HepG2 (cell line): ENCODE measurements around the gene KCND3. TPM values are rescaled to one million over a fixed set of nuclear protein-coding genes. Genes with fewer than 3 reads are reported as not detected.

Experiments
- HNRNPL ChIP-seq: fragments of 200-400 bp; formaldehyde crosslinking; IDR thresholded peaks from 2 replicates; pipeline ENCODE4 v1.6.1; 2017; ENCODE audit warnings: mild to moderate bottlenecking, low read depth, low read length
- MTF2 ChIP-seq: sonication (generic); formaldehyde crosslinking; IDR thresholded peaks from 2 replicates; pipeline ENCODE4 v1.5.0; 2020; ENCODE audit warnings: missing genetic modification reagents, borderline replicate concordance
- NR1H2 ChIP-seq: sonication (generic); formaldehyde crosslinking; IDR thresholded peaks from 2 replicates; pipeline ENCODE4 v1.8.1; 2022; ENCODE audit warnings: low read depth, missing genetic modification reagents, borderline replicate concordance
- SNAPC2 ChIP-seq: sonication (generic); formaldehyde crosslinking; IDR thresholded peaks from 2 replicates; pipeline ENCODE4 v1.8.1; 2022; ENCODE audit warnings: mild to moderate bottlenecking, missing genetic modification reagents
- SRY ChIP-seq: sonication (generic); formaldehyde crosslinking; IDR thresholded peaks from 2 replicates; pipeline ENCODE4 v1.8.0; 2022; ENCODE audit warnings: mild to moderate bottlenecking, missing genetic modification reagents
- ZGPAT ChIP-seq: IDR thresholded peaks from 2 replicates; pipeline ENCODE4 v1.6.1; 2016; ENCODE audit warnings: mild to moderate bottlenecking
- ZNF20 ChIP-seq: sonication (generic); formaldehyde crosslinking; IDR thresholded peaks from 2 replicates; pipeline ENCODE4 v1.4.0; 2020; ENCODE audit warnings: mild to moderate bottlenecking, moderate library complexity, missing genetic modification reagents
- ZNF33B ChIP-seq: sonication (generic); formaldehyde crosslinking; IDR thresholded peaks from 2 replicates; pipeline ENCODE4 v1.5.1; 2020; ENCODE audit warnings: mild to moderate bottlenecking, missing genetic modification reagents
- ZNF646 ChIP-seq: sonication (generic); formaldehyde crosslinking; IDR thresholded peaks from 2 replicates; pipeline ENCODE4 v1.9.0; 2021; ENCODE audit warnings: mild to moderate bottlenecking, missing genetic modification reagents
- ZNF687 ChIP-seq: sonication (generic); formaldehyde crosslinking; IDR thresholded peaks from 2 replicates; pipeline ENCODE4 v1.5.1; 2020; ENCODE audit warnings: mild to moderate bottlenecking, missing genetic modification reagents, moderate library complexity
- ZNF710 ChIP-seq: sonication (generic); formaldehyde crosslinking; IDR thresholded peaks from 2 replicates; pipeline ENCODE4 v1.5.0; 2020; ENCODE audit warnings: mild to moderate bottlenecking, missing genetic modification reagents, borderline replicate concordance
- ZNF75D ChIP-seq: sonication (generic); formaldehyde crosslinking; IDR thresholded peaks from 2 replicates; pipeline ENCODE4 v1.8.1; 2023; ENCODE audit warnings: missing genetic modification reagents, mild to moderate bottlenecking, borderline replicate concordance
- ZNF788 ChIP-seq: sonication (generic); formaldehyde crosslinking; IDR thresholded peaks from 2 replicates; pipeline ENCODE4 v1.5.0; 2020; ENCODE audit warnings: mild to moderate bottlenecking, missing genetic modification reagents, borderline replicate concordance
- polyA plus RNA-seq, 8 experiments: library from polyadenylated mRNA; depleted of rRNA in 3 of 8; stranded (reverse) in 7 of 8; unstranded in 1 of 8; fragments of >200 nt; fragmentation: Illumina TruSeq in 4 of 8; extraction: Trizol in 4 of 8; gene quantifications; 2 replicates each; pipeline versions ENCODE4 v1.2.1 to v1.2.3, GENCODE V29; 2011 to 2016; ENCODE audit warnings: low read depth in 4 of 8, missing spikeins in 1 of 8, mixed read lengths in 1 of 8; ENCODE audit not compliant: insufficient read depth in 1 of 8
- total RNA-seq, 5 experiments: library from RNA; depleted of rRNA; stranded (reverse); fragments of >200 nt; fragmentation: Illumina TruSeq; extraction: Trizol; gene quantifications; 2 replicates each; pipeline ENCODE4 v1.2.3, GENCODE V29; 2016; ENCODE audit warnings: low read depth in 1 of 5

Gene KCND3
- total and polyA plus RNA-seq, 2 of the 13 experiments (the other 11 are each of a cell fraction or from before 2014, with no cell fraction given): 0.04 TPM; not detected in 1

GRCh38 chr1:111738436-111739193 is 250.9 kb downstream of the KCND3 start (continued):
- TF ChIP-seq ZNF710 (CRISPR knock-in tag): no peak; the same call in 1 of the 2 replicates
- peak; percentile 64 for TF ChIP-seq ZNF687 (CRISPR knock-in tag)
- TF ChIP-seq ZNF20 (CRISPR knock-in tag): no peak
- TF ChIP-seq ZNF646 (CRISPR knock-in tag): no peak
- peak; percentile 70; the same call in 1 of the 2 replicates for TF ChIP-seq NR1H2 (CRISPR knock-in tag)
- no peak for TF ChIP-seq ZNF33B (CRISPR knock-in tag)
- peak; percentile 88 for TF ChIP-seq HNRNPL
- 0 out of 2 replicates have a peak, but pooled peaks have one; percentile 27 for TF ChIP-seq MTF2 (CRISPR knock-in tag)
- TF ChIP-seq SRY (CRISPR knock-in tag): peak; percentile 27; the same call in 1 of the 2 replicates
- no peak for TF ChIP-seq ZNF75D
- TF ChIP-seq SNAPC2 (CRISPR knock-in tag): peak; percentile 48; the same call in 1 of the 2 replicates
- peak; percentile 53; the same call in 1 of the 2 replicates for TF ChIP-seq ZNF788
- peak; percentile 15; the same call in 1 of the 2 replicates for TF ChIP-seq ZGPAT (CRISPR knock-in tag)
